H1 (cell line): ENCODE results near the gene FMN2. TPM values are rescaled to one million over a fixed set of nuclear protein-coding genes. Genes with fewer than 3 reads are reported as not detected.

Experiments used
- CTCF ChIA-PET: fragments of 300-600 bp; sonication (Branson Sonifier 250); formaldehyde crosslinking; loops from one replicate; lab custom pipeline; 2021; ENCODE audit not compliant: partially characterized antibody; lab: Charles Lee
- POLR2A ChIA-PET: fragments of 300-600 bp; sonication (Branson Sonifier 250); formaldehyde crosslinking; loops from one replicate; lab custom pipeline; 2021; ENCODE audit warnings: inconsistent platforms; ENCODE audit not compliant: partially characterized antibody; lab: Charles Lee
- DNase-seq, 2 experiments: peaks; one replicate each; pipeline versions ENCODE4 v3.0.0 to v3.0.0-alpha.2; 2010 to 2022; ENCODE audit warnings: low spot score in 2 of 2, low read depth in 1 of 2, mixed read lengths in 1 of 2
- FAIRE-seq: peaks from 2 replicates; lab custom pipeline; 2011; peaks lifted over from hg19 to GRCh38; lab: Jason Lieb, UNC
- H2AFZ ChIP-seq: 2 replicates; pipeline ENCODE4 v1.8.1; 2012; ENCODE audit warnings: low read length, inconsistent platforms
- H2AK5ac ChIP-seq: 2 replicates; pipeline ENCODE4 v1.6.1; 2013; ENCODE audit warnings: low read depth, low read length
- H2BK120ac ChIP-seq: replicated peaks from 2 replicates; pipeline ENCODE3; 2013; ENCODE audit warnings: low read depth, low read length, inconsistent platforms
- H2BK12ac ChIP-seq: 2 replicates; pipeline ENCODE4 v1.6.1; 2013; ENCODE audit warnings: low read depth, low read length
- H2BK15ac ChIP-seq: 2 replicates; pipeline ENCODE4 v1.6.1; 2013; ENCODE audit warnings: low read length
- H2BK20ac ChIP-seq: 2 replicates; pipeline ENCODE4 v1.6.1; 2013; ENCODE audit warnings: low read length
- H2BK5ac ChIP-seq: 2 replicates; pipeline ENCODE4 v1.6.1; 2013; ENCODE audit warnings: low read depth, low read length
- H3K14ac ChIP-seq: 2 replicates; pipeline ENCODE4 v1.6.1; 2013; ENCODE audit warnings: inconsistent platforms; ENCODE audit not compliant: insufficient read length
- H3K18ac ChIP-seq: 2 replicates; pipeline ENCODE4 v1.6.1; 2013; ENCODE audit warnings: low read length; ENCODE audit errors: extremely low read depth
- H3K23ac ChIP-seq: 2 replicates; pipeline ENCODE4 v1.6.1; 2013; ENCODE audit warnings: inconsistent platforms; ENCODE audit not compliant: insufficient read length
- H3K23me2 ChIP-seq: 2 replicates; pipeline ENCODE4 v1.6.1; 2013; ENCODE audit warnings: low read depth, low read length
- H3K27ac ChIP-seq: 2 replicates; pipeline ENCODE4 v1.6.1; 2011; ENCODE audit warnings: low read depth, low read length, inconsistent platforms
- H3K27me3 ChIP-seq, 4 experiments: replicated peaks in 1 of 4; 1 replicate in 1 of 4; 2 replicates in 3 of 4; pipeline versions ENCODE4 v1.6.1 to v1.8.1; 2011 to 2013; ENCODE audit warnings: low read length in 3 of 4, mild to moderate bottlenecking in 3 of 4, inconsistent platforms in 2 of 4, mixed read lengths in 2 of 4, moderate library complexity in 1 of 4; ENCODE audit not compliant: control insufficient read depth in 3 of 4, insufficient read depth in 3 of 4; ENCODE audit errors: extremely low read depth in 1 of 4
- H3K36me3 ChIP-seq, 4 experiments: 2 replicates each; pipeline versions ENCODE4 v1.6.1 to v1.8.1; 2011 to 2013; ENCODE audit warnings: mild to moderate bottlenecking in 4 of 4, low read length in 3 of 4, moderate library complexity in 2 of 4, control low read depth in 1 of 4, inconsistent platforms in 1 of 4; ENCODE audit not compliant: insufficient read depth in 4 of 4, control insufficient read depth in 2 of 4
- H3K4ac ChIP-seq: replicated peaks from 2 replicates; pipeline ENCODE3; 2013; ENCODE audit warnings: low read length, low read depth, mixed read lengths, inconsistent platforms; ENCODE audit not compliant: insufficient read length
- H3K4me1 ChIP-seq, 4 experiments: replicated peaks in 1 of 4; 1 replicate in 1 of 4; 2 replicates in 3 of 4; pipeline versions ENCODE4 v1.6.1 to v1.8.1; 2011 to 2013; ENCODE audit warnings: low read length in 3 of 4, inconsistent platforms in 2 of 4, mixed read lengths in 1 of 4; ENCODE audit not compliant: insufficient read depth in 4 of 4, control insufficient read depth in 3 of 4
- H3K4me2 ChIP-seq, 2 experiments: 2 replicates each; pipeline versions ENCODE4 v1.6.1 to v1.8.1; 2011 to 2013; ENCODE audit warnings: low read depth in 2 of 2, low read length in 2 of 2, control low read depth in 1 of 2, inconsistent platforms in 1 of 2, mild to moderate bottlenecking in 1 of 2; ENCODE audit not compliant: insufficient read depth in 1 of 2
- H3K4me3 ChIP-seq, 4 experiments: fragments of 200-600, 300-600 bp in 1 of 4; sonication (generic), shearing (Covaris generic), sonication (Bioruptor Twin) in 1 of 4; 2 replicates each; pipeline versions ENCODE4 v1.5.1 to v1.8.1; 2011 to 2016; ENCODE audit warnings: low read length in 4 of 4, low read depth in 3 of 4, control low read depth in 2 of 4, inconsistent platforms in 2 of 4, mild to moderate bottlenecking in 2 of 4, mixed read lengths in 1 of 4, moderate library complexity in 1 of 4; ENCODE audit not compliant: insufficient read depth in 2 of 4; ENCODE audit errors: extremely low read depth in 1 of 4
- H3K56ac ChIP-seq: replicated peaks from 2 replicates; pipeline ENCODE3; 2013; ENCODE audit warnings: low read depth, mild to moderate bottlenecking, mixed read lengths, low read length, inconsistent platforms; ENCODE audit not compliant: insufficient read length
- H3K79me1 ChIP-seq: 2 replicates; pipeline ENCODE4 v1.6.1; 2013; ENCODE audit warnings: low read depth, low read length, control low read depth
- H3K79me2 ChIP-seq, 2 experiments: 2 replicates each; pipeline versions ENCODE4 v1.6.1 to v1.8.1; 2012 to 2013; ENCODE audit warnings: low read length in 2 of 2, mild to moderate bottlenecking in 2 of 2, inconsistent platforms in 1 of 2; ENCODE audit not compliant: insufficient read depth in 2 of 2, control insufficient read depth in 1 of 2
- H3K9ac ChIP-seq, 4 experiments: replicated peaks in 1 of 4; 1 replicate in 1 of 4; 2 replicates in 3 of 4; pipeline versions ENCODE4 v1.6.1 to v1.8.1; 2011 to 2013; ENCODE audit warnings: low read depth in 3 of 4, low read length in 3 of 4, control low read depth in 2 of 4, mild to moderate bottlenecking in 2 of 4, moderate library complexity in 2 of 4, inconsistent platforms in 1 of 4; ENCODE audit errors: extremely low read depth in 1 of 4
- H3K9me3 ChIP-seq, 2 experiments: 2 replicates each; pipeline versions ENCODE4 v1.6.1 to v1.8.1; 2012 to 2013; ENCODE audit warnings: mild to moderate bottlenecking in 2 of 2, moderate library complexity in 2 of 2, control low read depth in 1 of 2, inconsistent platforms in 1 of 2, low read depth in 1 of 2, low read length in 1 of 2, mixed read lengths in 1 of 2; ENCODE audit not compliant: insufficient read depth in 2 of 2
- H4K20me1 ChIP-seq, 2 experiments: replicated peaks in 1 of 2; 2 replicates each; pipeline versions ENCODE3 to v1.8.1; 2011 to 2013; ENCODE audit warnings: inconsistent platforms in 2 of 2, low read length in 2 of 2, mild to moderate bottlenecking in 1 of 2; ENCODE audit not compliant: insufficient read depth in 2 of 2, control insufficient read depth in 1 of 2
- H4K5ac ChIP-seq: 2 replicates; pipeline ENCODE4 v1.6.1; 2013; ENCODE audit warnings: low read length, low read depth, mixed read lengths, inconsistent platforms; ENCODE audit not compliant: insufficient read length
- H4K8ac ChIP-seq: 2 replicates; pipeline ENCODE4 v1.8.0; 2013; ENCODE audit warnings: mild to moderate bottlenecking, moderate library complexity, low read length, inconsistent platforms; ENCODE audit not compliant: insufficient read depth; ENCODE audit errors: extremely low read depth
- H4K91ac ChIP-seq: replicated peaks from 2 replicates; pipeline ENCODE3; 2013; ENCODE audit warnings: low read length, mixed read lengths, inconsistent platforms; ENCODE audit not compliant: insufficient read length
- BACH1 ChIP-seq: IDR thresholded peaks from 2 replicates; pipeline ENCODE4 v1.6.1; 2012; ENCODE audit warnings: low read length, improper control_type of control experiment
- CBX5 ChIP-seq: fragments of 300-800, 300-1000 bp; sonication (generic); IDR thresholded peaks from 2 replicates; pipeline ENCODE4 v1.7.1; 2016; ENCODE audit warnings: antibody characterized with exemption, low read length, low read depth
- CEBPB ChIP-seq: IDR thresholded peaks from 2 replicates; pipeline ENCODE4 v1.6.1; 2012; ENCODE audit warnings: low read depth, low read length
- SP2 ChIP-seq: IDR thresholded peaks from 2 replicates; pipeline ENCODE4 v1.6.1; 2012; ENCODE audit warnings: mild to moderate bottlenecking, low read length, inconsistent platforms
- SP4 ChIP-seq: IDR thresholded peaks from 2 replicates; pipeline ENCODE4 v1.6.1; 2012; ENCODE audit warnings: low read length, inconsistent platforms
- SRF ChIP-seq: IDR thresholded peaks from 2 replicates; pipeline ENCODE4 v1.6.1; 2011; ENCODE audit warnings: mild to moderate bottlenecking, low read depth, low read length, moderate library complexity
- WGBS, 2 experiments: shearing (Covaris generic) in 1 of 2; methylation state at CpG; one replicate each; pipeline versions ENCODE4 v1.1.6 to v1.1.7; 2013 to 2015; ENCODE audit warnings: low lambda C conversion rate in 2 of 2, mixed read lengths in 2 of 2, inconsistent platforms in 1 of 2, low coverage in 1 of 2, missing lambda C conversion rate in 1 of 2; ENCODE audit not compliant: insufficient replicate concordance in 2 of 2, insufficient coverage in 1 of 2, insufficient read length in 1 of 2; ENCODE audit errors: extremely low coverage in 1 of 2, missing lambda C conversion rate in 1 of 2; 5-methylcytosine and 5-hydroxymethylcytosine counted together
- polyA plus RNA-seq, 7 experiments: library from polyadenylated mRNA; depleted of rRNA in 3 of 7; stranded (reverse) in 5 of 7; unstranded in 2 of 7; fragments of >200 nt in 5 of 7; fragments of 200-250 nt in 2 of 7; gene quantifications; 1 replicate in 5 of 7; 2 replicates in 1 of 7; 4 replicates in 1 of 7; pipeline versions ENCODE4 v1.2.1 to v1.2.3, GENCODE V29; 2011 to 2013; ENCODE audit warnings: missing spikeins in 2 of 7, mixed read lengths in 2 of 7
- total RNA-seq: library from RNA; stranded (reverse); fragmentation: NEBNext Ultra II Directional; extraction: Animal tissue kit (Norgen Biotek cat#: 25700); gene quantifications from 2 replicates; pipeline ENCODE4 v1.2.1, GENCODE V29; 2021

The FMN2 gene
- total and polyA plus RNA-seq, 2 of the 8 experiments (the other 6 are each of a cell fraction or from before 2014, with no cell fraction given) = 0.83 to 2.0 TPM

GRCh38 chr1:240465531-240465940, 373.9 kb downstream of the FMN2 start:
- Histone ChIP-seq H2BK15ac (no peak overlapping the region), H2AFZ (no peak overlapping the region), H2BK120ac (no peak overlapping the region), H2BK12ac (no peak overlapping the region), H3K4me2 (no peak overlapping the region; a peak in 1 of 4 replicates), H4K8ac (no peak overlapping the region), H3K14ac (no peak overlapping the region), H3K79me1 (no peaks in the 10 kb centered on the region), H2BK5ac (no peak overlapping the region), H3K4me1 (no peaks in the 10 kb centered on the region; a peak in 1 of 7 replicates), H3K23ac (no peak overlapping the region), H3K27me3 (no peaks in the 10 kb centered on the region), H4K91ac (no peak overlapping the region), H3K56ac (no peak overlapping the region), H2BK20ac (no peak overlapping the region), H3K36me3 (no peaks in the 10 kb centered on the region), H3K4ac (no peak overlapping the region), H4K5ac (no peak overlapping the region), H4K20me1 (no peaks in the 10 kb centered on the region), H3K9me3 (no peaks in the 10 kb centered on the region), H2AK5ac (no peak overlapping the region)
- WGBS, 2 experiments = 69% methylated on average over 6 of the region's 6 CpGs; no CpG with 5 or more reads in 1 of the 2 experiments
- FAIRE-seq = peak; percentile 72
- CTCF ChIA-PET = interaction anchor here (0.7 to 2.6 kb wide), 11 partner anchors 9 to 1020 kb away, joined by 3 to 20 read pairs (median 4); no protein-coding TSS in a partner anchor
- TF ChIP-seq CBX5 = no peak
- TF ChIP-seq SRF = no peak
- no peak for TF ChIP-seq SP2
- TF ChIP-seq SP4 = no peak
- TF ChIP-seq CEBPB = no peak
- TF ChIP-seq BACH1 = no peak
- TF ChIP-seq, all 59 proteins: peak for 0
- Histone ChIP-seq H3K9ac (no peak overlapping the region), H3K79me2 (no peaks in the 10 kb centered on the region), H3K23me2 (no peaks in the 10 kb centered on the region), H3K18ac (no peak overlapping the region), H3K4me3 (no peak overlapping the region), H3K27ac (no peak overlapping the region)
- POLR2A ChIA-PET = interaction anchor here (0.6 kb wide), 1 partner anchor 1545 kb away, joined by 3 read pairs; no protein-coding TSS in a partner anchor
- DNase-seq = no peak
